CD4-positive, alpha-beta T cell treated with Interleukin-17A for 1 hour (primary cell): ENCODE measurements around the gene UNC79.

ENCODE experiments used
- DNase-seq: peaks from one replicate; pipeline ENCODE4 v3.0.0-alpha.2; 2020

UNC79 gene

GRCh38 chr14:93564918-93565317, 134.2 kb downstream of the UNC79 start:
- no peak for DNase-seq

- DNase-seq = no peak
Measured at GRCh38 chr14:93566065-93566693, 135.4 kb downstream of the UNC79 start.

- no peak for DNase-seq
Measured at GRCh38 chr14:93571275-93571674, 140.5 kb downstream of the UNC79 start.

GRCh38 chr14:93579178-93579577, 148.4 kb downstream of the UNC79 start:
- DNase-seq = no peak

- no peak for DNase-seq
Measured at GRCh38 chr14:93582516-93582915, 151.8 kb downstream of the UNC79 start.

- DNase-seq = no peak
Measured at GRCh38 chr14:93587330-93587729, 156.6 kb downstream of the UNC79 start.

- DNase-seq = no peak
Measured at GRCh38 chr14:93591506-93591905, 160.8 kb downstream of the UNC79 start.

GRCh38 chr14:93592786-93593185, 162.0 kb downstream of the UNC79 start:
- DNase-seq = no peak

- DNase-seq = no peak
Measured at GRCh38 chr14:93606091-93606490, 175.4 kb downstream of the UNC79 start.

GRCh38 chr14:93619176-93619793, 188.5 kb downstream of the UNC79 start:
- DNase-seq = peak; percentile 11

- DNase-seq = no peak
Measured at GRCh38 chr14:93628048-93628447, 197.3 kb downstream of the UNC79 start.

GRCh38 chr14:93629643-93630042, 198.9 kb downstream of the UNC79 start:
- no peak for DNase-seq

- DNase-seq = no peak
Measured at GRCh38 chr14:93638790-93639189, 208.1 kb downstream of the UNC79 start.

- no peak for DNase-seq
Measured at GRCh38 chr14:93643127-93643526, 212.4 kb downstream of the UNC79 start.

GRCh38 chr14:93643676-93644075, 212.9 kb downstream of the UNC79 start:
- no peak for DNase-seq

- DNase-seq = no peak
Measured at GRCh38 chr14:93645200-93645599, 214.5 kb downstream of the UNC79 start.

- no peak for DNase-seq
Measured at GRCh38 chr14:93648440-93649168, 217.9 kb downstream of the UNC79 start.

- DNase-seq = no peak
Measured at GRCh38 chr14:93654599-93654998, 223.9 kb downstream of the UNC79 start.

- DNase-seq = peak; percentile 23
Measured at GRCh38 chr14:93655078-93655750, 224.5 kb downstream of the UNC79 start.

GRCh38 chr14:93657875-93658274, 227.1 kb downstream of the UNC79 start:
- DNase-seq = no peak

GRCh38 chr14:93663317-93663716, 232.6 kb downstream of the UNC79 start:
- DNase-seq = no peak

- DNase-seq = no peak
Measured at GRCh38 chr14:93665169-93665568, 234.4 kb downstream of the UNC79 start.

- no peak for DNase-seq
Measured at GRCh38 chr14:93669632-93670031, 238.9 kb downstream of the UNC79 start.

GRCh38 chr14:93674343-93674742, 243.6 kb downstream of the UNC79 start:
- no peak for DNase-seq
